ENCODE measurements around the gene FRMD4A. TPM values are rescaled to one million over a fixed set of nuclear protein-coding genes. Genes with fewer than 3 reads are reported as not detected.

Gene FRMD4A
- total and polyA plus RNA-seq, 2 of the 4 experiments (the other 2 are of a cell fraction) = 30.3 to 68.8 TPM

- H4K91ac ChIP-seq (ENCODE audit: insufficient read depth, low read depth, low read length) = no peak overlapping the region
- H2BK120ac ChIP-seq (ENCODE audit: low read depth, low read length) = no peak overlapping the region
- intact Hi-C loops (cut with micrococcal nuclease) = no loop called here
- no peak overlapping the region for H3K18ac ChIP-seq (ENCODE audit: low read depth, low read length)
- H3K36me3 ChIP-seq (ENCODE audit: control insufficient read depth, insufficient read depth, low read length) = 0 out of 2 replicates have a peak, but pooled peaks cover 2% of the 10 kb centered on the region
- H3K4me1 ChIP-seq (ENCODE audit: control insufficient read depth, insufficient read depth, low read length) = peaks cover 10% of the 10 kb centered on the region
- H3K56ac ChIP-seq (ENCODE audit: extremely low read depth, insufficient read depth, low read length) = no peak overlapping the region
- H3K4me2 ChIP-seq (ENCODE audit: low read depth, low read length) = no peak overlapping the region
- H4K20me1 ChIP-seq (ENCODE audit: insufficient read depth, low read length) = no peaks in the 10 kb centered on the region; the same call in 1 of the 2 replicates
- H2AFZ ChIP-seq (replicated peaks; ENCODE audit: low read length, poor library complexity) = no peak overlapping the region
- no peak overlapping the region for H4K5ac ChIP-seq (ENCODE audit: low read depth, low read length)
- H2BK5ac ChIP-seq (ENCODE audit: low read depth, low read length, poor library complexity, severe bottlenecking) = no peak overlapping the region
- peaks cover 49 to 84% of the 10 kb centered on the region in 2 experiments for H3K79me1 ChIP-seq (ENCODE audit: low read depth in 1 of 2, low read length in 2 of 2)
- dilution Hi-C loops (cut with HindIII; ENCODE audit: low sequenced_read_pairs, unreplicated experiment) = no loop called here
- H2BK15ac ChIP-seq (ENCODE audit: low read depth, low read length) = no peak overlapping the region
- no peak overlapping the region for H3K4ac ChIP-seq (ENCODE audit: low read depth, low read length)
- H3K9ac ChIP-seq (ENCODE audit: low read depth, low read length) = no peak overlapping the region
- H3K9me1 ChIP-seq (ENCODE audit: insufficient read depth, low read length) = peaks cover 22% of the 10 kb centered on the region
- H3K27me3 ChIP-seq (ENCODE audit: control insufficient read depth, insufficient read depth, low read length) = no peaks in the 10 kb centered on the region
- H3K27ac ChIP-seq (ENCODE audit: insufficient read depth, low read length) = no peak overlapping the region
- no TSS peak for BruUV-seq (replicated peaks)
- H2AK9ac ChIP-seq (replicated peaks; ENCODE audit: low read depth, low read length, poor library complexity) = no peak overlapping the region
- H3K23ac ChIP-seq (ENCODE audit: low read depth, low read length) = no peak overlapping the region; the same call in 1 of the 2 replicates
- H2BK20ac ChIP-seq (ENCODE audit: low read depth, low read length) = no peak overlapping the region
- in situ Hi-C loops (cut with MboI; ENCODE audit: low sequenced_read_pairs) = no loop called here
- TF ChIP-seq MAZ (IDR thresholded peaks at IDR 0.05; ENCODE audit: borderline replicate concordance, low read depth, low read length) (no peak), ELK1 (IDR thresholded peaks at IDR 0.05; ENCODE audit: borderline replicate concordance, low read depth, low read length) (no peak), POLR2A (IDR thresholded peaks at IDR 0.05; ENCODE audit: low read depth, low read length) (no peak), SMC3 (IDR thresholded peaks at IDR 0.05; ENCODE audit: low read depth, low read length) (no peak)
- H3K4me3 ChIP-seq (ENCODE audit: insufficient read depth, low read depth, low read length) = no peak overlapping the region
- H4K8ac ChIP-seq (ENCODE audit: low read depth in 2 of 2, low read length in 2 of 2) = no peak overlapping the region; a peak in 1 of 4 replicates
- ATAC-seq (ENCODE audit: low read depth) = no peak
- ChIA-PET POLR2A (ENCODE audit: unreplicated experiment) (no interaction called here), CTCF (no interaction called here)
- no peak overlapping the region; the same call in 1 of the 2 replicates for H2AK5ac ChIP-seq (ENCODE audit: low read depth, low read length)
- no peak overlapping the region; the same call in 1 of the 2 replicates for H3K14ac ChIP-seq (replicated peaks; ENCODE audit: low read depth, low read length)
- no CpG with 5 or more reads among the region's 7 CpGs for WGBS, 2 experiments (ENCODE audit: extremely low coverage in 2 of 2, insufficient read length in 1 of 2)
- DNase-seq = peak; percentile 34
- H3K9me3 ChIP-seq (ENCODE audit: control insufficient read depth, insufficient read depth, low read length) = no peaks in the 10 kb centered on the region
These were observed 486.1 kb downstream of the FRMD4A start for GRCh38 chr10:13844651-13845050.

Measured in IMR-90 (cell line).